ENCODE measurements around the gene SPTLC3. TPM values are rescaled to one million over a fixed set of nuclear protein-coding genes. Genes with fewer than 3 reads are reported as not detected.
"Not testable (repeated sequence)": the region's sequence is repeated elsewhere in the genome, so short reads cannot be mapped to it uniquely, and the experiment has no call there.

Gene SPTLC3
- total RNA-seq, 1 donor from 2014 or later: 27.0 TPM

DNA sequence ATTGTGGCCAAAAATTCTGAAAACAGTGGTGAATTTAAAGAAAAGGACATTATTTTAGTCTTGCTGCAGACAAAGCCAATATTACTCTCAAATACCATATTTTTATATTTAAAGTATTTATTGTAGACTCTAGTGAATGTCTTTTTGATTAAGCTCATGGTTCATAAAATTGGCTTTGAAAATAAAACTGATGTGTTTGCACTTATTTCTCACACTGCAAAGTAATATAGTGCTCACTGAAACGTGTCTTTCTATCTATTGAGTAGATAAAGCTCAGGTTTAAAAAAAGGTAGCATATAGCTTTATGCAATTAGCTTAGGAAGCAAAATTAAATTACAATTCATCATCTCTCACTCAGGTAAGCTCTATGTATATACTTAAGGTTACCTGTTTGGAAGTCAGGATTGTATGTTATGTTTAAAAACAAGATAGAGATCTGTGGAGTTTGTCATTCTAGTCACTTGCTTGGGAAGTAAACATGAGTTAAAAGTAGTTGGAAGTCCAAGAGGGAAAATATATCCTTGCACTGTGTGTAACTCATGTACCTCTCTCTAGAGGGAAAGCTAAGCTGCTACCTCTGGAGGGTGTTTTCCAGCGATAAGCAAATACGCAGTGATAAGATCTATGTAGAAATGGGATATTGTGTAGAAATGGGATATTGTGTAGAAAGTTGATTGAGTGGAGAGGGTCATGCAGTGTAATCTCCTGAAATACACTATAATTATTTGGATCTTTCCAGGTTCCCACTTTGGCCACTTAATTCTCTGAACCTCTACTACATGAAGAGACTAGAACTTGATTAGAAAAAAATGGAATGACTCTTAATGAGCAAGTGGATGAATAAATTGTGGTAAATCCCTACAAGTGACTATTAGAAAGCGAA, 29.9 kb upstream of the SPTLC3 start:
- Mint-ChIP-seq H3K27ac (no peak overlapping the region), H3K27me3 (ENCODE audit: low read depth) (no peaks in the 10 kb centered on the region)

DNA sequence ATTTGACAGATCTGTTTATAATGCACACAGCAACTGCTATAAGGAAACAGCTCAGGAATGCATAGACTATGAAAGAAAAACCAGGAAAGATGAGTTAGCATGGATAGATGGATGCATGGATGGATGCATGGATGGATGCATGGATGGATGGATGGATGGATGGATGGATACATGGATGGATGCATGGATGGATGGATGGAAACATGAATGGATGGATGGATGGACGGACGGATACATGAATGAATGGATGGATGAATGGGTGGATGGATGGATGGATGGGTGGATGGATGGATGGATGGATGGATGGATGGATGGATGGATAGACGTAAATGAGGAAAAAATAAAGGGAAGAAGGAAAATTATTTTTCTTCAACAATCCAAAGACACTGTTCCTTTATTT, 29.1 kb upstream of the SPTLC3 start:
- H3K9me3 Mint-ChIP-seq; H3K4me1 Mint-ChIP-seq; DNase-seq (ENCODE audit: low spot score in 2 of 2, unreplicated experiment in 2 of 2); H3K27ac Mint-ChIP-seq; H3K4me3 Mint-ChIP-seq; H3K36me3 Mint-ChIP-seq; H3K27me3 Mint-ChIP-seq (ENCODE audit: low read depth): not testable (repeated sequence)

More for the DNA sequence above, 29.9 kb upstream of the SPTLC3 start:
- Mint-ChIP-seq H3K9me3 (peaks cover 5% of the 10 kb centered on the region), H3K4me1 (peaks cover 4% of the 10 kb centered on the region), H3K36me3 (no peaks in the 10 kb centered on the region), H3K4me3 (no peak overlapping the region)
- DNase-seq (ENCODE audit: low spot score in 2 of 2, unreplicated experiment in 2 of 2): no peak
- no peak for TF ChIP-seq CTCF (IDR thresholded peaks at IDR 0.05; ENCODE audit: unreplicated experiment)

GRCh38 chr20:12982098-12982497, 26.7 kb upstream of the SPTLC3 start:
- no peak overlapping the region for H3K27ac Mint-ChIP-seq
- peaks cover 7% of the 10 kb centered on the region for H3K4me1 Mint-ChIP-seq
- H3K9me3 Mint-ChIP-seq: peaks cover 5% of the 10 kb centered on the region
- H3K27me3 Mint-ChIP-seq (ENCODE audit: low read depth): no peaks in the 10 kb centered on the region
- no peaks in the 10 kb centered on the region for H3K36me3 Mint-ChIP-seq
- TF ChIP-seq CTCF (IDR thresholded peaks at IDR 0.05; ENCODE audit: unreplicated experiment): no peak
- DNase-seq (ENCODE audit: low spot score in 2 of 2, unreplicated experiment in 2 of 2): no peak
- no peak overlapping the region for H3K4me3 Mint-ChIP-seq

DNA sequence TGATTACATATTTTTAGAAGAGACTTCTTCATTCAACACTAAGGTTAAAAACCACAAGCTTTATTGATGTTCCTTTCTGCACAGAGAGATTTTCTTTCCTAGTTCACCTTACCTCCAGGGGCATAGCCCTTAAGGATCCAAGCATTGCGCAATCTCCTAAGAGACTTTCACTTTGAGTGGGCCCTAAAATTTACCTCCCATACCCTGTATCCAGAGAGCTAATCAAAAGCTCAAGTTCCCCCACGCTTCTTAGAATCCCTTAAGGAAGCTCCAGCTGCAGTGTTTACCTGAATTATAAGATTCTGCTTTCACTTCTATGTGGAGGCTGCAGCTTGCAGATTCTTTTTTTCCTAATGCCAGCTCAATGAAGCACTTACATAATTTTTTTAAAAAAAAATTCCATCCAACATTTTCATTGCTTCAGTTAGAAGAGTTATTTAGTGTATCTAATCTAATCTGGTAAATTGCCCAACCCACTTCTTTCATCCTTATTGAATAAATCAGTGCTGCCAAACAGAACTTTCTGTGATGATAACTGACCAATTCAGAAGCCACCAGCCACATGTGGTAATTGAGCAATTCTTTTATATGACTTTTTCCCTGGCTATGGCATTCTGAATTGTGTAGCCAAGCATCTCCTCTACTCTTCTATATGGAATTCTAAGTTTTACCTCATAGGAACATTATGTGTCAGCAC, 24.6 kb upstream of the SPTLC3 start:
- DNase-seq (ENCODE audit: low spot score in 2 of 2, unreplicated experiment in 2 of 2): no peak
- Mint-ChIP-seq H3K27ac (peak overlapping the region; percentile 67), H3K4me1 (peaks cover 6% of the 10 kb centered on the region), H3K36me3 (no peaks in the 10 kb centered on the region), H3K27me3 (ENCODE audit: low read depth) (no peaks in the 10 kb centered on the region), H3K9me3 (peaks cover 5% of the 10 kb centered on the region), H3K4me3 (no peak overlapping the region)
- TF ChIP-seq CTCF (IDR thresholded peaks at IDR 0.05; ENCODE audit: unreplicated experiment): no peak

- H3K9me3 Mint-ChIP-seq: peaks cover 5% of the 10 kb centered on the region
- TF ChIP-seq CTCF (IDR thresholded peaks at IDR 0.05; ENCODE audit: unreplicated experiment): no peak
- peaks cover 6% of the 10 kb centered on the region for H3K4me1 Mint-ChIP-seq
- no peak overlapping the region for H3K27ac Mint-ChIP-seq
- no peak for DNase-seq (ENCODE audit: low spot score in 2 of 2, unreplicated experiment in 2 of 2)
- H3K4me3 Mint-ChIP-seq: no peak overlapping the region
- no peaks in the 10 kb centered on the region for H3K27me3 Mint-ChIP-seq (ENCODE audit: low read depth)
- H3K36me3 Mint-ChIP-seq: no peaks in the 10 kb centered on the region
These were observed 23.9 kb upstream of the SPTLC3 start for GRCh38 chr20:12984863-12985262.

DNA sequence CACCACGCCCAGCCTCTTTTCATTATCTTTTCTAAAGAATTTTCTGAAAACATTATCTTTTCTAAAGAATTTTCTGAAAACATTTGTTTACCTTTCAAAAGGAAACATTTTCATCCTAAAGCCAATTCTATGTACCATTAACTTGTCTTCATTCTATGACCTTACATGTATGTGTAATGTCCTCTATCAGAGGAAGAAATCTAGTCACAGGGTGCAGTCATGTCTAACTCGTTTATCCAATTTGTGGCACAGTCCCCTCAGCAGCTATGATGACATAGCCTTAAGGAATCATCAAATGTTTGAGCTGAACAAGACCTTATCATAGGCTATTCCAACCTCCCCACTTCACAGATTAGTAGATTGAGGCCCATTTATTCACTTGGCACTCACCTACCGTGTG, 21.5 kb upstream of the SPTLC3 start:
- H3K4me3 Mint-ChIP-seq: no peak overlapping the region
- H3K36me3 Mint-ChIP-seq: no peaks in the 10 kb centered on the region
- no peaks in the 10 kb centered on the region for H3K9me3 Mint-ChIP-seq
- H3K4me1 Mint-ChIP-seq: peaks cover 8% of the 10 kb centered on the region
- H3K27me3 Mint-ChIP-seq (ENCODE audit: low read depth): no peaks in the 10 kb centered on the region
- TF ChIP-seq CTCF (IDR thresholded peaks at IDR 0.05; ENCODE audit: unreplicated experiment): no peak
- no peak overlapping the region for H3K27ac Mint-ChIP-seq
- no peak for DNase-seq (ENCODE audit: low spot score in 2 of 2, unreplicated experiment in 2 of 2)
